A549 (cell line): ENCODE results near the gene TCP11L2. TPM values are rescaled to one million over a fixed set of nuclear protein-coding genes. Genes with fewer than 3 reads are reported as not detected.

Experiments used
- ATAC-seq, 2 experiments: fragments of 200-7000 bp in 1 of 2; fragments of >200 bp in 1 of 2; cut with Nextera tagmentation in 1 of 2; cut with Tn5 transposase in 1 of 2; 3 replicates each; pipeline versions ENCODE4 v1.8.0 to v1.9.1; 2018 to 2020; ENCODE audit warnings: mild to moderate bottlenecking in 1 of 2, moderate library complexity in 1 of 2
- CTCF ChIA-PET: fragments of 300-600 bp; sonication (Branson Sonifier 250); formaldehyde crosslinking; extraction: SDS; loops from one replicate; lab custom pipeline; 2021; ENCODE audit warnings: antibody characterized with exemption, inconsistent platforms; lab: Yijun Ruan, JAX
- POLR2A ChIA-PET: fragments of 350-600 bp; formaldehyde crosslinking; extraction: SDS; loops from one replicate; lab custom pipeline; 2021; ENCODE audit warnings: antibody characterized with exemption, inconsistent platforms; lab: Yijun Ruan, JAX
- DNase-seq, 2 experiments: peaks; one replicate each; pipeline versions ENCODE4 v3.0.0 to v3.0.0-alpha.2; 2011 to 2016; ENCODE audit warnings: low read depth in 1 of 2, low spot score in 1 of 2
- FAIRE-seq: peaks from 2 replicates; lab custom pipeline; 2011; peaks lifted over from hg19 to GRCh38; lab: Jason Lieb, UNC
- H3K27ac ChIP-seq, 2 experiments: fragments of >200 bp; sonication (Bioruptor Twin); formaldehyde crosslinking; 3 replicates each; pipeline ENCODE4 v1.5.1; 2016 to 2017
- H3K4me1 ChIP-seq: fragments of >200 bp; sonication (Bioruptor Twin); formaldehyde crosslinking; 3 replicates; pipeline ENCODE4 v1.6.1; 2016
- H3K4me2 ChIP-seq: fragments of >200 bp; sonication (Bioruptor Twin); formaldehyde crosslinking; 3 replicates; pipeline ENCODE4 v1.6.1; 2016
- H3K4me3 ChIP-seq: fragments of >200 bp; sonication (Bioruptor Twin); formaldehyde crosslinking; 3 replicates; pipeline ENCODE4 v1.5.1; 2016
- H3K9me3 ChIP-seq: fragments of >200 bp; sonication (Bioruptor Twin); formaldehyde crosslinking; 3 replicates; pipeline ENCODE4 v1.6.1; 2016
- BHLHE40 ChIP-seq: IDR thresholded peaks from 2 replicates; pipeline ENCODE4 v1.6.1; 2012; ENCODE audit warnings: low read depth, low read length, inconsistent platforms
- CBX8 ChIP-seq: fragments of 200-600 bp; sonication (generic); IDR thresholded peaks from 2 replicates; pipeline ENCODE4 v1.6.1; 2016
- CEBPB ChIP-seq, 2 experiments: fragments of >200 bp in 1 of 2; sonication (Bioruptor Twin) in 1 of 2; formaldehyde crosslinking in 1 of 2; IDR thresholded peaks; 2 replicates each; pipeline ENCODE4 v1.6.1; 2012 to 2016
- CHD2 ChIP-seq: fragments of 150-350 bp; IDR thresholded peaks from 2 replicates; pipeline ENCODE4 v1.6.1; 2014; ENCODE audit warnings: low read length; ENCODE audit not compliant: partially characterized antibody
- EHF ChIP-seq: fragments of 250-450 bp; sonication (Bioruptor Pico); IDR thresholded peaks from 2 replicates; pipeline ENCODE4 v1.5.0; 2020; ENCODE audit warnings: mild to moderate bottlenecking
- FOSB ChIP-seq: fragments of 250-450 bp; sonication (Bioruptor Pico); IDR thresholded peaks from 2 replicates; pipeline ENCODE4 v1.5.0; 2020; ENCODE audit warnings: mild to moderate bottlenecking, moderate library complexity
- HDAC2 ChIP-seq: fragments of 200-600 bp; sonication (generic); IDR thresholded peaks from 2 replicates; pipeline ENCODE4 v1.6.1; 2016
- HOXB13 ChIP-seq: fragments of 250-450 bp; sonication (Bioruptor Pico); IDR thresholded peaks from 2 replicates; pipeline ENCODE4 v1.5.0; 2020; ENCODE audit warnings: low read depth, mild to moderate bottlenecking, moderate library complexity
- HOXB5 ChIP-seq: fragments of 250-450 bp; sonication (Bioruptor Pico); IDR thresholded peaks from 2 replicates; pipeline ENCODE4 v1.5.0; 2020; ENCODE audit warnings: mild to moderate bottlenecking, moderate library complexity
- JUN ChIP-seq, 2 experiments: fragments of >200 bp; sonication (Bioruptor Twin); formaldehyde crosslinking; IDR thresholded peaks; 2 replicates in 1 of 2; 3 replicates in 1 of 2; pipeline ENCODE4 v1.6.1; 2016 to 2017
- JUNB ChIP-seq: fragments of >200 bp; sonication (Bioruptor Twin); formaldehyde crosslinking; IDR thresholded peaks from 2 replicates; pipeline ENCODE4 v1.6.1; 2016
- KDM1A ChIP-seq: fragments of 200-600 bp; sonication (generic); IDR thresholded peaks from 2 replicates; pipeline ENCODE4 v1.6.1; 2016; ENCODE audit warnings: low read depth, mild to moderate bottlenecking
- MAFK ChIP-seq: fragments of 450-650 bp; IDR thresholded peaks from 2 replicates; pipeline ENCODE4 v1.6.1; 2014; ENCODE audit not compliant: partially characterized antibody
- MYC ChIP-seq: IDR thresholded peaks from 2 replicates; pipeline ENCODE4 v1.6.1; 2012; ENCODE audit warnings: mild to moderate bottlenecking, inconsistent platforms, low read length, improper control_type of control experiment, borderline replicate concordance
- POLR2AphosphoS2 ChIP-seq: conservative IDR thresholded peaks from 2 replicates; pipeline ENCODE4 v1.6.1; 2012; ENCODE audit warnings: low read length, improper control_type of control experiment, inconsistent platforms
- RARB ChIP-seq: fragments of 250-450 bp; sonication (Bioruptor Pico); IDR thresholded peaks from 2 replicates; pipeline ENCODE4 v1.8.0; 2021; ENCODE audit warnings: mild to moderate bottlenecking, moderate library complexity
- RCOR1 ChIP-seq: fragments of 150-350 bp; IDR thresholded peaks from 2 replicates; pipeline ENCODE4 v1.6.1; 2014; ENCODE audit warnings: antibody characterized with exemption, low read length, low read depth
- RNF2 ChIP-seq: fragments of 200-600 bp; sonication (generic); IDR thresholded peaks from 2 replicates; pipeline ENCODE4 v1.6.1; 2016; ENCODE audit warnings: low read depth, mild to moderate bottlenecking, antibody characterized with exemption, moderate library complexity, borderline replicate concordance
- SMC3 ChIP-seq: fragments of >200 bp; sonication (Bioruptor Twin); formaldehyde crosslinking; IDR thresholded peaks from 3 replicates; pipeline ENCODE4 v1.6.1; 2018; ENCODE audit warnings: inconsistent platforms
- TP53 ChIP-seq: fragments of 250-450 bp; sonication (Bioruptor Pico); IDR thresholded peaks from 2 replicates; pipeline ENCODE4 v1.5.0; 2021; ENCODE audit warnings: mild to moderate bottlenecking, moderate library complexity
- WGBS: methylation state at CpG from one replicate; pipeline ENCODE4 v1.1.6; 2017; ENCODE audit errors: missing lambda C conversion rate; 5-methylcytosine and 5-hydroxymethylcytosine counted together
- polyA plus RNA-seq, 4 experiments: library from polyadenylated mRNA; depleted of rRNA in 3 of 4; stranded (reverse); fragments of >200 nt; fragmentation: RNase III in 1 of 4; extraction: RNeasy Plus Mini Kit Qiagen cat#74134 plus additional on column Dnase treatment in 1 of 4; gene quantifications; 2 replicates in 3 of 4; 3 replicates in 1 of 4; pipeline ENCODE4 v1.2.3, GENCODE V29; 2011 to 2017
- TF ChIP-seq, protein P1 (sequence below): fragments of >200 bp; sonication (Bioruptor Twin); formaldehyde crosslinking; IDR thresholded peaks from 2 replicates; pipeline ENCODE4 v1.6.1; 2016
- TF ChIP-seq, protein P2 (sequence below): fragments of 200-600 bp; sonication (generic); IDR thresholded peaks from 2 replicates; pipeline ENCODE4 v1.6.1; 2016; ENCODE audit warnings: antibody characterized with exemption, mild to moderate bottlenecking, moderate library complexity
- TF ChIP-seq, protein P3 (sequence below): fragments of 250-450 bp; sonication (Bioruptor Pico); IDR thresholded peaks from 2 replicates; pipeline ENCODE4 v1.5.0; 2021; ENCODE audit warnings: mild to moderate bottlenecking, moderate library complexity, borderline replicate concordance
- TF ChIP-seq, protein P4 (sequence below): IDR thresholded peaks from 2 replicates; pipeline ENCODE4 v1.6.1; 2012
- TF ChIP-seq, protein P5 (sequence below): fragments of 150-350 bp; IDR thresholded peaks from 2 replicates; pipeline ENCODE4 v1.6.1; 2014; ENCODE audit warnings: low read depth, mild to moderate bottlenecking, low read length
- TF ChIP-seq, protein P6 (sequence below): IDR thresholded peaks from 2 replicates; pipeline ENCODE4 v1.6.1; 2012; ENCODE audit warnings: low read depth, borderline replicate concordance

The TCP11L2 gene
- polyA plus RNA-seq, 2 of the 4 experiments (the other 2 are of a cell fraction) = 4.1 to 16.6 TPM

DNA sequence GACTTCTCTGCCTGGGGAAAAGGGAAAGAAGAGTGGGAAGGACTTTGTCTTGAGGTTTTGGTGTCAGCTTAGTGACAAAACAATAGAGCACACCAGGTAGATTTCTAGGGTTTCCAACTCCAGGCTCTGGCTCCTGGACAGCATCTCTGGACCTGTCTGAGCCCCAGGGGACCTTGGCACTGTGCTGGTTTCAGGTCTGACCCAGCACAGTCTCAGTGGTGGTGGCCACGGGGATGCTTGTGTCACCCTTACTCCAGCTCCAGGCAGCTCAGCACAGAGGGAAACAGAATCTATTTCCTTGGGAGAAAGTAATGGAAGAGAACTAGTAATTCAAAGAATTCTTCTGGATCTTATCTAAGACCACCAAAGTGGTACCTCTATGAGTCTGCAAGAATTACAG is 43.6 kb upstream of the TCP11L2 start:
- ChIA-PET CTCF (interaction anchor here (1.1 to 1.7 kb wide), 2 partner anchors 8 to 24 kb away, joined by 3 to 10 read pairs; no protein-coding TSS in a partner anchor), POLR2A (no interaction called here)
- ATAC-seq (no peak), FAIRE-seq (no peak)
- WGBS = 22% methylated on average over 1 of the region's 1 CpG
- no peak overlapping the region for H3K27ac ChIP-seq
- no peak for TF ChIP-seq TP53
- no peak for TF ChIP-seq HOXB5 (CRISPR knock-in tag)
- TF ChIP-seq, protein P1, sequence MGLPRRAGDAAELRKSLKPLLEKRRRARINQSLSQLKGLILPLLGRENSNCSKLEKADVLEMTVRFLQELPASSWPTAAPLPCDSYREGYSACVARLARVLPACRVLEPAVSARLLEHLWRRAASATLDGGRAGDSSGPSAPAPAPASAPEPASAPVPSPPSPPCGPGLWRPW = no peak
- TF ChIP-seq, protein P2, sequence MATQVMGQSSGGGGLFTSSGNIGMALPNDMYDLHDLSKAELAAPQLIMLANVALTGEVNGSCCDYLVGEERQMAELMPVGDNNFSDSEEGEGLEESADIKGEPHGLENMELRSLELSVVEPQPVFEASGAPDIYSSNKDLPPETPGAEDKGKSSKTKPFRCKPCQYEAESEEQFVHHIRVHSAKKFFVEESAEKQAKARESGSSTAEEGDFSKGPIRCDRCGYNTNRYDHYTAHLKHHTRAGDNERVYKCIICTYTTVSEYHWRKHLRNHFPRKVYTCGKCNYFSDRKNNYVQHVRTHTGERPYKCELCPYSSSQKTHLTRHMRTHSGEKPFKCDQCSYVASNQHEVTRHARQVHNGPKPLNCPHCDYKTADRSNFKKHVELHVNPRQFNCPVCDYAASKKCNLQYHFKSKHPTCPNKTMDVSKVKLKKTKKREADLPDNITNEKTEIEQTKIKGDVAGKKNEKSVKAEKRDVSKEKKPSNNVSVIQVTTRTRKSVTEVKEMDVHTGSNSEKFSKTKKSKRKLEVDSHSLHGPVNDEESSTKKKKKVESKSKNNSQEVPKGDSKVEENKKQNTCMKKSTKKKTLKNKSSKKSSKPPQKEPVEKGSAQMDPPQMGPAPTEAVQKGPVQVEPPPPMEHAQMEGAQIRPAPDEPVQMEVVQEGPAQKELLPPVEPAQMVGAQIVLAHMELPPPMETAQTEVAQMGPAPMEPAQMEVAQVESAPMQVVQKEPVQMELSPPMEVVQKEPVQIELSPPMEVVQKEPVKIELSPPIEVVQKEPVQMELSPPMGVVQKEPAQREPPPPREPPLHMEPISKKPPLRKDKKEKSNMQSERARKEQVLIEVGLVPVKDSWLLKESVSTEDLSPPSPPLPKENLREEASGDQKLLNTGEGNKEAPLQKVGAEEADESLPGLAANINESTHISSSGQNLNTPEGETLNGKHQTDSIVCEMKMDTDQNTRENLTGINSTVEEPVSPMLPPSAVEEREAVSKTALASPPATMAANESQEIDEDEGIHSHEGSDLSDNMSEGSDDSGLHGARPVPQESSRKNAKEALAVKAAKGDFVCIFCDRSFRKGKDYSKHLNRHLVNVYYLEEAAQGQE = no peak
- TF ChIP-seq RCOR1 = no peak
- TF ChIP-seq HDAC2 = no peak
- TF ChIP-seq POLR2AphosphoS2 = no peak
- TF ChIP-seq MYC = no peak
- TF ChIP-seq, protein P3, sequence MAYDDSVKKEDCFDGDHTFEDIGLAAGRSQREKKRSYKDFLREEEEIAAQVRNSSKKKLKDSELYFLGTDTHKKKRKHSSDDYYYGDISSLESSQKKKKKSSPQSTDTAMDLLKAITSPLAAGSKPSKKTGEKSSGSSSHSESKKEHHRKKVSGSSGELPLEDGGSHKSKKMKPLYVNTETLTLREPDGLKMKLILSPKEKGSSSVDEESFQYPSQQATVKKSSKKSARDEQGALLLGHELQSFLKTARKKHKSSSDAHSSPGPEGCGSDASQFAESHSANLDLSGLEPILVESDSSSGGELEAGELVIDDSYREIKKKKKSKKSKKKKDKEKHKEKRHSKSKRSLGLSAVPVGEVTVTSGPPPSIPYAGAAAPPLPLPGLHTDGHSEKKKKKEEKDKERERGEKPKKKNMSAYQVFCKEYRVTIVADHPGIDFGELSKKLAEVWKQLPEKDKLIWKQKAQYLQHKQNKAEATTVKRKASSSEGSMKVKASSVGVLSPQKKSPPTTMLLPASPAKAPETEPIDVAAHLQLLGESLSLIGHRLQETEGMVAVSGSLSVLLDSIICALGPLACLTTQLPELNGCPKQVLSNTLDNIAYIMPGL (CRISPR knock-in tag) = no peak
- no peak for TF ChIP-seq KDM1A
- TF ChIP-seq CBX8 = no peak
- no peak for TF ChIP-seq FOSB (CRISPR knock-in tag)
- no peak for TF ChIP-seq SMC3
- no peak for TF ChIP-seq JUNB
- TF ChIP-seq, all 56 proteins: peak for 0
- Histone ChIP-seq H3K4me1 (no peaks in the 10 kb centered on the region), H3K4me3 (no peak overlapping the region), H3K9me3 (no peaks in the 10 kb centered on the region), H3K4me2 (no peak overlapping the region)
- no peak for DNase-seq

DNA sequence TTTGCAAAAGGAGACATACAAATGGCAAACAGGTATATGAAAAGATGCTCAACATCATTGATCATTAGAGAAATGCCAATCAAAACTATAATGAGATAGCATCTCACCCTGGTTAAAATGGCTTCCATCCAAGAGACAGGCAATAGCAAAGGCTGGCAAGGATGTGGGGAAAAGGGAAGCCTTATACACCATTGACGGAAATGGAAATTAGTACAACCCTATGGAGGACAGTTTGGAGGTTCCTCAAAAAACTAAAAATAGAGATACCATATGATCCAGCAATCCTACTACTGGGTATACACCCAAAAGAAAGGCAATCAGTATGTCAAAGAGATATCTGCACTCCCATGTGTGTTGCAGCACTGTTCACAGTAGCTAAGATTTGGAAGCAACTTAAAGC is 37.4 kb upstream of the TCP11L2 start:
- Histone ChIP-seq H3K4me2 (no peak overlapping the region), H3K27ac (no peak overlapping the region), H3K9me3 (no peaks in the 10 kb centered on the region), H3K4me3 (no peak overlapping the region), H3K4me1 (no peaks in the 10 kb centered on the region)
- TF ChIP-seq RARB (CRISPR knock-in tag) (no peak), CHD2 (no peak), MAFK (no peak), JUN (IDR thresholded peaks at IDR 0.05) (no peak), CBX8 (no peak), RNF2 (no peak), POLR2AphosphoS2 (no peak), BHLHE40 (no peak), EHF (CRISPR knock-in tag) (no peak), HOXB13 (CRISPR knock-in tag) (no peak), RCOR1 (no peak), SMC3 (no peak), CEBPB (IDR thresholded peaks at IDR 0.05) (no peak)
- TF ChIP-seq, protein P4, sequence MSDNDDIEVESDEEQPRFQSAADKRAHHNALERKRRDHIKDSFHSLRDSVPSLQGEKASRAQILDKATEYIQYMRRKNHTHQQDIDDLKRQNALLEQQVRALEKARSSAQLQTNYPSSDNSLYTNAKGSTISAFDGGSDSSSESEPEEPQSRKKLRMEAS = no peak
- TF ChIP-seq, protein P5, sequence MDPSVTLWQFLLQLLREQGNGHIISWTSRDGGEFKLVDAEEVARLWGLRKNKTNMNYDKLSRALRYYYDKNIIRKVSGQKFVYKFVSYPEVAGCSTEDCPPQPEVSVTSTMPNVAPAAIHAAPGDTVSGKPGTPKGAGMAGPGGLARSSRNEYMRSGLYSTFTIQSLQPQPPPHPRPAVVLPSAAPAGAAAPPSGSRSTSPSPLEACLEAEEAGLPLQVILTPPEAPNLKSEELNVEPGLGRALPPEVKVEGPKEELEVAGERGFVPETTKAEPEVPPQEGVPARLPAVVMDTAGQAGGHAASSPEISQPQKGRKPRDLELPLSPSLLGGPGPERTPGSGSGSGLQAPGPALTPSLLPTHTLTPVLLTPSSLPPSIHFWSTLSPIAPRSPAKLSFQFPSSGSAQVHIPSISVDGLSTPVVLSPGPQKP = no peak
- TF ChIP-seq, protein P6, sequence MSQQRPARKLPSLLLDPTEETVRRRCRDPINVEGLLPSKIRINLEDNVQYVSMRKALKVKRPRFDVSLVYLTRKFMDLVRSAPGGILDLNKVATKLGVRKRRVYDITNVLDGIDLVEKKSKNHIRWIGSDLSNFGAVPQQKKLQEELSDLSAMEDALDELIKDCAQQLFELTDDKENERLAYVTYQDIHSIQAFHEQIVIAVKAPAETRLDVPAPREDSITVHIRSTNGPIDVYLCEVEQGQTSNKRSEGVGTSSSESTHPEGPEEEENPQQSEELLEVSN = no peak
- TF ChIP-seq, protein P3 (CRISPR knock-in tag) = no peak
- ChIA-PET POLR2A (no interaction called here), CTCF (no interaction called here)
- no peak for FAIRE-seq
- 90% methylated on average over 1 of the region's 1 CpG for WGBS
- DNase-seq = no peak
- no peak for ATAC-seq
